Left ventricle myocardium inferior (tissue), 1 donor: Measurements from ENCODE around the gene SYVN1. TPM values are rescaled to one million over a fixed set of nuclear protein-coding genes. Genes with fewer than 3 reads are reported as not detected.

Source experiments
- DNase-seq: peaks from one replicate; pipeline ENCODE4 v3.0.0-alpha.2; 2020
- H3K27ac ChIP-seq: fragments of 200-600 bp; replicated peaks from 2 replicates; pipeline ENCODE4 v1.8.0; 2021
- H3K27me3 ChIP-seq: fragments of 200-600 bp; 2 replicates; pipeline ENCODE4 v1.8.0; 2021; ENCODE audit warnings: low read depth
- H3K36me3 ChIP-seq: fragments of 200-600 bp; 2 replicates; pipeline ENCODE4 v1.8.0; 2021
- H3K4me1 ChIP-seq: fragments of 200-600 bp; 2 replicates; pipeline ENCODE4 v1.8.0; 2021
- H3K4me3 ChIP-seq: fragments of 200-600 bp; 2 replicates; pipeline ENCODE4 v1.8.0; 2021; ENCODE audit warnings: mild to moderate bottlenecking, moderate library complexity
- H3K9me3 ChIP-seq: fragments of 200-600 bp; replicated peaks from 2 replicates; pipeline ENCODE4 v1.8.0; 2021
- CTCF ChIP-seq: fragments of 200-600 bp; IDR thresholded peaks from 2 replicates; pipeline ENCODE4 v1.8.0; 2021; ENCODE audit warnings: antibody characterized with exemption, mild to moderate bottlenecking, borderline replicate concordance
- intact Hi-C: fragments of 100-400 bp; cut with micrococcal nuclease; formaldehyde crosslinking; loops from one replicate; pipeline ENCODE4 v1.11.0; 2022
- total RNA-seq: library from RNA; stranded (reverse); fragmentation: NEBNext Ultra II Directional; extraction: Animal tissue kit (Norgen Biotek cat#: 25700); gene quantifications from one replicate; pipeline ENCODE4 v1.2.1, GENCODE V29; 2021
- donor health status: DM: no; HTN: yes; CAD: no; lungs with severe emphysema.

SYVN1 gene
- total RNA-seq, 1 donor from 2014 or later, result 25.6 TPM

- H3K36me3 ChIP-seq, result peaks cover 34% of the 10 kb centered on the region
- peak overlapping the region; percentile 84 for H3K27ac ChIP-seq
- no peaks in the 10 kb centered on the region for H3K9me3 ChIP-seq
- no peaks in the 10 kb centered on the region for H3K27me3 ChIP-seq
- H3K4me3 ChIP-seq, result no peak overlapping the region
- no peak for DNase-seq
- intact Hi-C loops, result no loop called here
- TF ChIP-seq CTCF, result no peak
- peaks cover 79% of the 10 kb centered on the region for H3K4me1 ChIP-seq
These were observed 19.7 kb downstream of the SYVN1 start for GRCh38 chr11:65114538-65115171.

- Histone ChIP-seq H3K36me3 (peaks cover 34% of the 10 kb centered on the region), H3K9me3 (no peaks in the 10 kb centered on the region), H3K27me3 (no peaks in the 10 kb centered on the region), H3K27ac (peak overlapping the region; percentile 84), H3K4me1 (peaks cover 77% of the 10 kb centered on the region), H3K4me3 (peak overlapping the region; percentile 77)
- DNase-seq, result no peak
- intact Hi-C loops, result no loop called here
- no peak for TF ChIP-seq CTCF
These were observed 20.5 kb downstream of the SYVN1 start for GRCh38 chr11:65113839-65114238.

GRCh38 chr11:65113361-65113756 is 21.0 kb downstream of the SYVN1 start:
- peaks cover 77% of the 10 kb centered on the region for H3K4me1 ChIP-seq
- DNase-seq, result no peak
- peak overlapping the region; percentile 84 for H3K27ac ChIP-seq
- no peaks in the 10 kb centered on the region for H3K9me3 ChIP-seq
- peak overlapping the region; percentile 77 for H3K4me3 ChIP-seq
- peaks cover 34% of the 10 kb centered on the region for H3K36me3 ChIP-seq
- no peaks in the 10 kb centered on the region for H3K27me3 ChIP-seq
- intact Hi-C loops, result no loop called here
- no peak for TF ChIP-seq CTCF

- Histone ChIP-seq H3K4me3 (peak overlapping the region; percentile 77), H3K9me3 (no peaks in the 10 kb centered on the region), H3K27ac (peak overlapping the region; percentile 84), H3K27me3 (no peaks in the 10 kb centered on the region), H3K36me3 (peaks cover 36% of the 10 kb centered on the region), H3K4me1 (peaks cover 72% of the 10 kb centered on the region)
- peak; percentile 52 for DNase-seq
- TF ChIP-seq CTCF, result peak; percentile 92
- intact Hi-C loops, result no loop called here
These were observed 21.6 kb downstream of the SYVN1 start for GRCh38 chr11:65112546-65113360.

GRCh38 chr11:65111744-65112545 is 22.4 kb downstream of the SYVN1 start, which contains the start of gene TM7SF2:
Gene TM7SF2 (plus strand): TSS chr11:65111872. CDS start chr11:65112016, 144 bp downstream.
- H3K27me3 ChIP-seq, result no peaks in the 10 kb centered on the region
- H3K9me3 ChIP-seq, result no peaks in the 10 kb centered on the region
- H3K27ac ChIP-seq, result peak within 1 kb of the TSS; percentile 84
- H3K36me3 ChIP-seq, result peaks cover 39% of the 10 kb centered on the region
- TF ChIP-seq CTCF, result no peak
- H3K4me1 ChIP-seq, result peaks cover 66% of the 10 kb centered on the region
- intact Hi-C loops, result no loop called here
- H3K4me3 ChIP-seq, result peak within 1 kb of the TSS; percentile 77
- DNase-seq, result peak; percentile 97
